Measurements from ENCODE around the gene DBF4B. TPM values are rescaled to one million over a fixed set of nuclear protein-coding genes. Genes with fewer than 3 reads are reported as not detected.

DBF4B gene
- total and polyA plus RNA-seq, 2 of the 13 experiments (the other 11 are each of a cell fraction or from before 2014, with no cell fraction given) = 11.7 to 13.2 TPM

- 2% methylated on average over 32 of the region's 51 CpGs for WGBS (ENCODE audit: low lambda C conversion rate)
- H3K4me1 ChIP-seq (ENCODE audit: insufficient read depth, low read length) = peaks cover 34% of the 10 kb centered on the region
- H3K9me3 ChIP-seq (ENCODE audit: low read length) = no peaks in the 10 kb centered on the region
- H3K79me2 ChIP-seq (ENCODE audit: insufficient read depth, low read length) = peaks cover 40% of the 10 kb centered on the region
- peak; percentile 98 for ATAC-seq
- H2AFZ ChIP-seq (ENCODE audit: low read length) = peak within 1 kb of the TSS; percentile 83
- peaks cover 0 to 3% of the 10 kb centered on the region in 2 experiments; a peak in 1 of 5 replicates for H3K27me3 ChIP-seq (ENCODE audit: control insufficient read depth in 1 of 2, insufficient read depth in 2 of 2, low read length in 2 of 2)
- peak within 1 kb of the TSS; percentile 81 for H3K27ac ChIP-seq (ENCODE audit: extremely low read length, insufficient read depth, low read length)
- DNase-seq (ENCODE audit: low spot score) = peak; percentile 90
- ChIA-PET POLR2A (interaction anchor here (0.6 to 2.8 kb wide), 7 partner anchors 10 to 490 kb away, joined by 3 to 10 read pairs (median 6); partner anchors contain the start of genes ATXN7L3, DBF4B and EFTUD2), CTCF (ENCODE audit: low intra/inter-chr PET ratio, low total read pairs) (no interaction called here)
- in situ Hi-C loops (cut with HindIII; ENCODE audit: extremely low pct_ligation_motif_present, low pct_unique_long_range_greater_than_20kb) = no loop called here
- intact Hi-C loops (cut with micrococcal nuclease; ENCODE audit: unreplicated experiment) = no loop called here
- FAIRE-seq = peak; percentile 47
- peak within 1 kb of the TSS; percentile 81 for H3K4me2 ChIP-seq (ENCODE audit: low read depth, low read length)
- peak within 1 kb of the TSS; percentile 90 to 95 (median 92) for H3K4me3 ChIP-seq (replicated peaks in 1 of 3; ENCODE audit: insufficient read depth in 1 of 3, low read depth in 2 of 3, low read length in 3 of 3)
- BruUV-seq (replicated peaks) = no TSS peak
- H3K9ac ChIP-seq (ENCODE audit: insufficient read depth, low read depth, low read length) = peak within 1 kb of the TSS; percentile 97
- peaks cover 2 to 10% of the 10 kb centered on the region in 2 experiments; a peak in 3 of 5 replicates for H3K36me3 ChIP-seq (replicated peaks in 1 of 2; ENCODE audit: control insufficient read depth in 1 of 2, insufficient read depth in 2 of 2, low read length in 2 of 2)
- H4K20me1 ChIP-seq (ENCODE audit: insufficient read depth, low read length) = no peaks in the 10 kb centered on the region
- TF ChIP-seq ELF4 (CRISPR knock-in tag; IDR thresholded peaks at IDR 0.05; ENCODE audit: borderline replicate concordance) = no peak
- 0 out of 2 replicates have a peak, but pooled peaks have one; percentile 47 for TF ChIP-seq ZZZ3 (CRISPR knock-in tag; IDR thresholded peaks at IDR 0.05; ENCODE audit: borderline replicate concordance)
- peak; percentile 61; the same call in 1 of the 2 replicates for TF ChIP-seq PAX8 (CRISPR knock-in tag; IDR thresholded peaks at IDR 0.05; ENCODE audit: borderline replicate concordance)
- TF ChIP-seq CBX1 (IDR thresholded peaks at IDR 0.05; ENCODE audit: low read depth) = peak; percentile 89
- TF ChIP-seq, protein P1, sequence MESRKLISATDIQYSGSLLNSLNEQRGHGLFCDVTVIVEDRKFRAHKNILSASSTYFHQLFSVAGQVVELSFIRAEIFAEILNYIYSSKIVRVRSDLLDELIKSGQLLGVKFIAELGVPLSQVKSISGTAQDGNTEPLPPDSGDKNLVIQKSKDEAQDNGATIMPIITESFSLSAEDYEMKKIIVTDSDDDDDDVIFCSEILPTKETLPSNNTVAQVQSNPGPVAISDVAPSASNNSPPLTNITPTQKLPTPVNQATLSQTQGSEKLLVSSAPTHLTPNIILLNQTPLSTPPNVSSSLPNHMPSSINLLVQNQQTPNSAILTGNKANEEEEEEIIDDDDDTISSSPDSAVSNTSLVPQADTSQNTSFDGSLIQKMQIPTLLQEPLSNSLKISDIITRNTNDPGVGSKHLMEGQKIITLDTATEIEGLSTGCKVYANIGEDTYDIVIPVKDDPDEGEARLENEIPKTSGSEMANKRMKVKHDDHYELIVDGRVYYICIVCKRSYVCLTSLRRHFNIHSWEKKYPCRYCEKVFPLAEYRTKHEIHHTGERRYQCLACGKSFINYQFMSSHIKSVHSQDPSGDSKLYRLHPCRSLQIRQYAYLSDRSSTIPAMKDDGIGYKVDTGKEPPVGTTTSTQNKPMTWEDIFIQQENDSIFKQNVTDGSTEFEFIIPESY (CRISPR knock-in tag; IDR thresholded peaks at IDR 0.05) = no peak; the same call in 1 of the 2 replicates
- TF ChIP-seq ZNF256 (CRISPR knock-in tag; conservative IDR thresholded peaks at IDR 0.05) = 0 out of 2 replicates have a peak, but pooled peaks have one; percentile 58
- no peak; the same call in 1 of the 2 replicates for TF ChIP-seq TFE3 (CRISPR knock-in tag; IDR thresholded peaks at IDR 0.05)
- TF ChIP-seq ZNF414 (CRISPR knock-in tag; IDR thresholded peaks at IDR 0.05) = peak; percentile 76; the same call in 1 of the 2 replicates
- no peak for TF ChIP-seq ZNF282 (IDR thresholded peaks at IDR 0.05; ENCODE audit: partially characterized antibody)
- no peak; the same call in 1 of the 2 replicates for TF ChIP-seq ZNF543 (CRISPR knock-in tag; IDR thresholded peaks at IDR 0.05)
- TF ChIP-seq, protein P2, sequence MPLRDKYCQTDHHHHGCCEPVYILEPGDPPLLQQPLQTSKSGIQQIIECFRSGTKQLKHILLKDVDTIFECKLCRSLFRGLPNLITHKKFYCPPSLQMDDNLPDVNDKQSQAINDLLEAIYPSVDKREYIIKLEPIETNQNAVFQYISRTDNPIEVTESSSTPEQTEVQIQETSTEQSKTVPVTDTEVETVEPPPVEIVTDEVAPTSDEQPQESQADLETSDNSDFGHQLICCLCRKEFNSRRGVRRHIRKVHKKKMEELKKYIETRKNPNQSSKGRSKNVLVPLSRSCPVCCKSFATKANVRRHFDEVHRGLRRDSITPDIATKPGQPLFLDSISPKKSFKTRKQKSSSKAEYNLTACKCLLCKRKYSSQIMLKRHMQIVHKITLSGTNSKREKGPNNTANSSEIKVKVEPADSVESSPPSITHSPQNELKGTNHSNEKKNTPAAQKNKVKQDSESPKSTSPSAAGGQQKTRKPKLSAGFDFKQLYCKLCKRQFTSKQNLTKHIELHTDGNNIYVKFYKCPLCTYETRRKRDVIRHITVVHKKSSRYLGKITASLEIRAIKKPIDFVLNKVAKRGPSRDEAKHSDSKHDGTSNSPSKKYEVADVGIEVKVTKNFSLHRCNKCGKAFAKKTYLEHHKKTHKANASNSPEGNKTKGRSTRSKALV (CRISPR knock-in tag; IDR thresholded peaks at IDR 0.05) = peak; percentile 87
- peak; percentile 98 for TF ChIP-seq POLR2A (IDR thresholded peaks at IDR 0.05; ENCODE audit: insufficient read depth in 1 of 2, low read depth in 2 of 2, low read length in 2 of 2)
- peak; percentile 69 for TF ChIP-seq HOXA5 (CRISPR knock-in tag; IDR thresholded peaks at IDR 0.05)
- no peak for TF ChIP-seq SYNCRIP (IDR thresholded peaks at IDR 0.05; ENCODE audit: insufficient read depth, low read depth, low read length)
- peak; percentile 95 for TF ChIP-seq SSRP1 (CRISPR knock-in tag; IDR thresholded peaks at IDR 0.05)
- peak; percentile 38; the same call in 1 of the 2 replicates for TF ChIP-seq RARA (CRISPR knock-in tag; IDR thresholded peaks at IDR 0.05)
- no peak for TF ChIP-seq ADNP (CRISPR knock-in tag; IDR thresholded peaks at IDR 0.05)
- peak; percentile 82 for TF ChIP-seq NFATC3 (CRISPR knock-in tag; IDR thresholded peaks at IDR 0.05)
- no peak for TF ChIP-seq ZNF263 (CRISPR knock-in tag; IDR thresholded peaks at IDR 0.05)
Measured at GRCh38 chr17:44689477-44690217, 18.8 kb upstream of the DBF4B start, which contains the start of gene CCDC43. CCDC43 (minus strand) TSS chr17:44689776; CDS start chr17:44689753, 23 bp downstream.

Data from HepG2 (cell line).